ENCODE measurements around the gene UBE2Q1. TPM values are rescaled to one million over a fixed set of nuclear protein-coding genes. Genes with fewer than 3 reads are reported as not detected.

Gene UBE2Q1
- total RNA-seq, 1 experiment from 2014 or later: 62.7 TPM

GRCh38 chr1:154591206-154591605, 32.7 kb upstream of the UBE2Q1 start (continued):
- TF ChIP-seq, protein P1, sequence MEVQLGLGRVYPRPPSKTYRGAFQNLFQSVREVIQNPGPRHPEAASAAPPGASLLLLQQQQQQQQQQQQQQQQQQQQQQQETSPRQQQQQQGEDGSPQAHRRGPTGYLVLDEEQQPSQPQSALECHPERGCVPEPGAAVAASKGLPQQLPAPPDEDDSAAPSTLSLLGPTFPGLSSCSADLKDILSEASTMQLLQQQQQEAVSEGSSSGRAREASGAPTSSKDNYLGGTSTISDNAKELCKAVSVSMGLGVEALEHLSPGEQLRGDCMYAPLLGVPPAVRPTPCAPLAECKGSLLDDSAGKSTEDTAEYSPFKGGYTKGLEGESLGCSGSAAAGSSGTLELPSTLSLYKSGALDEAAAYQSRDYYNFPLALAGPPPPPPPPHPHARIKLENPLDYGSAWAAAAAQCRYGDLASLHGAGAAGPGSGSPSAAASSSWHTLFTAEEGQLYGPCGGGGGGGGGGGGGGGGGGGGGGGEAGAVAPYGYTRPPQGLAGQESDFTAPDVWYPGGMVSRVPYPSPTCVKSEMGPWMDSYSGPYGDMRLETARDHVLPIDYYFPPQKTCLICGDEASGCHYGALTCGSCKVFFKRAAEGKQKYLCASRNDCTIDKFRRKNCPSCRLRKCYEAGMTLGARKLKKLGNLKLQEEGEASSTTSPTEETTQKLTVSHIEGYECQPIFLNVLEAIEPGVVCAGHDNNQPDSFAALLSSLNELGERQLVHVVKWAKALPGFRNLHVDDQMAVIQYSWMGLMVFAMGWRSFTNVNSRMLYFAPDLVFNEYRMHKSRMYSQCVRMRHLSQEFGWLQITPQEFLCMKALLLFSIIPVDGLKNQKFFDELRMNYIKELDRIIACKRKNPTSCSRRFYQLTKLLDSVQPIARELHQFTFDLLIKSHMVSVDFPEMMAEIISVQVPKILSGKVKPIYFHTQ (CRISPR knock-in tag; IDR thresholded peaks at IDR 0.05): no peak
- TF ChIP-seq ARID4B (CRISPR knock-in tag; IDR thresholded peaks at IDR 0.05; ENCODE audit: borderline replicate concordance) (no peak), ZBTB21 (CRISPR knock-in tag; IDR thresholded peaks at IDR 0.05; ENCODE audit: borderline replicate concordance) (no peak)

DNA sequence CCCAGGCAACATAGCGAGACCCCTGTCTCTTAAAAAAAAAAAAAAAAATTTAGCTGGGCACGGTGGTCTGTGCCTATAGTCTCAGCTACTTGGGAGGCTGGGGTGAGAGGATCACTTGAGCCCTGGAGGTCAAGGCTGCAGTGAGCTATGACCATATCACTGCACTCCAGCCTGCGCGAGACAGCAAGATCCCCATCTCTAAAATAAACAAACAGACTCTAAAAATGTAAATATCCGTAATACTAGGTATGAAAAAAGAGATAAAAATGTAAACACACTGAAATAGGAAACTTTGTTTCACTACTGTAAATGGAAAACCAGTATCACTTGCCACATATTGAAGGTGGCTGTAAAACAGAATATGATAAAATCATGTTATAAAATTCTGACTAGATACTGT, 32.3 kb upstream of the UBE2Q1 start:
- Mint-ChIP-seq H3K4me1 (no peaks in the 10 kb centered on the region), H3K4me3 (no peak overlapping the region), H3K27me3 (ENCODE audit: low read depth) (no peaks in the 10 kb centered on the region), H3K36me3 (peaks cover 83% of the 10 kb centered on the region), H3K9me3 (no peaks in the 10 kb centered on the region), H3K27ac (no peak overlapping the region)
- no peak for DNase-seq (ENCODE audit: low spot score)
- ChIA-PET POLR2A (no interaction called here), CTCF (no interaction called here)
- ATAC-seq: no peak
- TF ChIP-seq IRF2 (CRISPR knock-in tag; IDR thresholded peaks at IDR 0.05; ENCODE audit: borderline replicate concordance, low read depth): no peak
- no peak for TF ChIP-seq GABPB1 (CRISPR knock-in tag; IDR thresholded peaks at IDR 0.05)
- TF ChIP-seq ESRRA (CRISPR knock-in tag; IDR thresholded peaks at IDR 0.05; ENCODE audit: borderline replicate concordance): no peak
- no peak for TF ChIP-seq OVOL2 (CRISPR knock-in tag; IDR thresholded peaks at IDR 0.05; ENCODE audit: borderline replicate concordance)
- TF ChIP-seq, protein P2, sequence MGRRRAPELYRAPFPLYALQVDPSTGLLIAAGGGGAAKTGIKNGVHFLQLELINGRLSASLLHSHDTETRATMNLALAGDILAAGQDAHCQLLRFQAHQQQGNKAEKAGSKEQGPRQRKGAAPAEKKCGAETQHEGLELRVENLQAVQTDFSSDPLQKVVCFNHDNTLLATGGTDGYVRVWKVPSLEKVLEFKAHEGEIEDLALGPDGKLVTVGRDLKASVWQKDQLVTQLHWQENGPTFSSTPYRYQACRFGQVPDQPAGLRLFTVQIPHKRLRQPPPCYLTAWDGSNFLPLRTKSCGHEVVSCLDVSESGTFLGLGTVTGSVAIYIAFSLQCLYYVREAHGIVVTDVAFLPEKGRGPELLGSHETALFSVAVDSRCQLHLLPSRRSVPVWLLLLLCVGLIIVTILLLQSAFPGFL (CRISPR knock-in tag; IDR thresholded peaks at IDR 0.05; ENCODE audit: borderline replicate concordance): no peak
- TF ChIP-seq, protein P1 (CRISPR knock-in tag; IDR thresholded peaks at IDR 0.05): no peak
- no peak for TF ChIP-seq HMGXB4 (CRISPR knock-in tag; IDR thresholded peaks at IDR 0.05)
- TF ChIP-seq ZNF425 (CRISPR knock-in tag; conservative IDR thresholded peaks at IDR 0.05): no peak
- TF ChIP-seq, protein P3, sequence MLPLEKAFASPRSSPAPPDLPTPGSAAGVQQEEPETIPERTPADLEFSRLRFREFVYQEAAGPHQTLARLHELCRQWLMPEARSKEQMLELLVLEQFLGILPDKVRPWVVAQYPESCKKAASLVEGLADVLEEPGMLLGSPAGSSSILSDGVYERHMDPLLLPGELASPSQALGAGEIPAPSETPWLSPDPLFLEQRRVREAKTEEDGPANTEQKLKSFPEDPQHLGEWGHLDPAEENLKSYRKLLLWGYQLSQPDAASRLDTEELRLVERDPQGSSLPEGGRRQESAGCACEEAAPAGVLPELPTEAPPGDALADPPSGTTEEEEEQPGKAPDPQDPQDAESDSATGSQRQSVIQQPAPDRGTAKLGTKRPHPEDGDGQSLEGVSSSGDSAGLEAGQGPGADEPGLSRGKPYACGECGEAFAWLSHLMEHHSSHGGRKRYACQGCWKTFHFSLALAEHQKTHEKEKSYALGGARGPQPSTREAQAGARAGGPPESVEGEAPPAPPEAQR (CRISPR knock-in tag; IDR thresholded peaks at IDR 0.05): no peak
- TF ChIP-seq SOX15 (CRISPR knock-in tag; IDR thresholded peaks at IDR 0.05): no peak
- TF ChIP-seq, protein P4, sequence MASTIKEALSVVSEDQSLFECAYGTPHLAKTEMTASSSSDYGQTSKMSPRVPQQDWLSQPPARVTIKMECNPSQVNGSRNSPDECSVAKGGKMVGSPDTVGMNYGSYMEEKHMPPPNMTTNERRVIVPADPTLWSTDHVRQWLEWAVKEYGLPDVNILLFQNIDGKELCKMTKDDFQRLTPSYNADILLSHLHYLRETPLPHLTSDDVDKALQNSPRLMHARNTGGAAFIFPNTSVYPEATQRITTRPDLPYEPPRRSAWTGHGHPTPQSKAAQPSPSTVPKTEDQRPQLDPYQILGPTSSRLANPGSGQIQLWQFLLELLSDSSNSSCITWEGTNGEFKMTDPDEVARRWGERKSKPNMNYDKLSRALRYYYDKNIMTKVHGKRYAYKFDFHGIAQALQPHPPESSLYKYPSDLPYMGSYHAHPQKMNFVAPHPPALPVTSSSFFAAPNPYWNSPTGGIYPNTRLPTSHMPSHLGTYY (CRISPR knock-in tag; IDR thresholded peaks at IDR 0.05): no peak
- no peak for TF ChIP-seq NR3C1 (CRISPR knock-in tag; conservative IDR thresholded peaks at IDR 0.05; ENCODE audit: low read depth)

All from WTC11 (cell line).